HG02981 (cell line): ENCODE data around the gene NAGA.
A peak's percentile ranks its signal among the peaks of the same experiment; 100 is the strongest.
"Not testable (repeated sequence)": the region's sequence is repeated elsewhere in the genome, so short reads cannot be mapped to it uniquely, and the experiment has no call there.

Source experiments
- ATAC-seq: cut with Tn5 transposase; IDR thresholded peaks from one replicate; pipeline ENCODE4 v1.9.1; 2021; ENCODE audit warnings: mild to moderate bottlenecking, moderate library complexity; ENCODE audit not compliant: unreplicated experiment

NAGA gene

DNA sequence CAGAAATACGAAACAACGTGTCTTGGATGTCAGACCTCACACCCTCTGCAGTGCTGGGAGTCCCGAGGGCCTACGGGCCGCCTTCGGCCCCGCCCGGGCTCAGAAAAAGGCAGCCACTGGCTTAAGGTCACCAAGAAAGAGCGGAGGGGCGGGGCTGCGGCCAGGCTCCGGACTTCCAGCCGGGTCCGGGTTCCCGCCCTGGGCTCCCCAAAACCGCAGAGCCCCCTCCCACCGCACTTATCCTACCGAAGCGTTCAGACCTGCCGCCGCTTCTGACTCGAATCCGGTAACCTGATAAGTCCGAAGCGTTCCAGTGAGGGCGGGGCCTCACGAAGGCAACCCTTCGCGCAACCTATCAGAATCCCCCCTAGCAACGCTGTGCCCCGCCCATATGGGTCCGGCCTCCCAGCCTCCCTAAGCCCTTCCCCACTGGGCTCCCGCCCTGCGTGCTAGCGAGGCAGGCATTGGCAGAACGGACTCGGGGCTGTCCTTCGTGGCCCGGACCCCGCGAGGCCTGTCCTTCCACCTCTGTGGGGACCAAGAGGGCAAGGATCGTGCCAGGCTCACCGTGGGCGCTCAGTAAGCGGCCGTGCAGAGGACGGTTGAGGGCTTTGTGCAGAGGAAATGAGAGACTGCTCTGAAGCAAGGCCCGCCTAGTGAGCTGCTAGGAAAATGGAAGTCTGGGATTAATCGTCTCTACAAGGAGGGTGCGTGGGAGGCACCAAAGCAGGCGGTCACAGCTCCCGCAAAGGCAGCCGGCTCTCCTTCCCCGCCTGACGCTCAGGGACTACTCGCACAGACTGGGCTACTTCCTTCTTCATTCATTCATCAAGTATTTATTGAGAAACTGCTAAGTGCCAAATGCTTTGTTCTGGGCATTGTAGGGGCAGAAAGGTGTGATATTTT lies at the start of gene NAGA:
Gene NAGA (minus strand): TSS at position 296 of the 906 bp plus-strand sequence. CDS start 515 bp downstream, outside the sequence.
- ATAC-seq: peak; percentile 86

DNA sequence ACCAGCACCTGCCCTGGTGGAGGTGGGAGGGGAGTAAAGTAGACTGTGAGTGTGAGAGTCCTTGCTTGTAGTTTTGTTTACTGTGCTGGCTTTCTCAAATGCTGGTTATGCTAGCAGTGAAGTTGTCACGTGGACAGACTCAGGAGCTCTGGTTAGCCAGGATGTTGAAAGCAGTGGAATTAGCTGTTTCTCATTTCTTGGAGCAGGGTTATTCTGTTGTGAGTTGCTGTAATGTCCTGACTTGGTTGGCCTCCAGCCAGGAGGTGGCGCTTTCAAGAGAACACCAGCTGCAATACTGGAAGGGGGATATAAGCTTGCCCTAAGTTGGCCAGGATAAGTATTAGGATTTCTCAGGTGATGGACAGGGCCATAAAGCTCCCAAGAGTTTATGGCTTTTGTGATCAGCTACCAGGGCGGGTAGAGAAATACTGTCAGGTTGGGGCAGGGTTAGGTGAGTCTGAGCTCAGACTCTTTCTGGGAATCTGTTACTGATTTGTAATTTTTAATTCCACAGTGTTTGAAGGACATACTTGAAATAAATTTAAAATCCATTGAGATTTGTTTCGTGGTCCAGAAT lies 46.3 kb upstream of the NAGA start:
- ATAC-seq: no peak

DNA sequence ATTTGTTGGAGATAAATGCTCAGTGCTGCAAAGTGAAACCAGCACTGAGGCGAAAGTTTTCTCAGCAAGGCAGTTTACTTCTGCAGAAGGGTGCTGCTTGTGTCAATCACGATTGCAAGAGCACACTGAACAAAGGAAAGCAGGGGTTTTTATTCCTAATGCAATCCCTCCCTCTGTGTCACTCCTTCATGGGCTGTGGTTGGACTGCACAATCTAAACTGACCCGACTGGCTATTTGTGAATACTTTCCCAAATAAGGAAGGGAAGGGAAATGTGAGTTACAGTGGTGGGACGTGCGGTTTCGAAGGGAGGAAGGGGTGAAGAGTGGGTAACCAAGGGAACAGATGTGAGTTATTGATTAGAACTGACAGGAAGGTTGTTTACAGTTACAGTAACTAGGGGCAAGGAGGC lies 44.8 kb upstream of the NAGA start:
- ATAC-seq: not testable (repeated sequence)

DNA sequence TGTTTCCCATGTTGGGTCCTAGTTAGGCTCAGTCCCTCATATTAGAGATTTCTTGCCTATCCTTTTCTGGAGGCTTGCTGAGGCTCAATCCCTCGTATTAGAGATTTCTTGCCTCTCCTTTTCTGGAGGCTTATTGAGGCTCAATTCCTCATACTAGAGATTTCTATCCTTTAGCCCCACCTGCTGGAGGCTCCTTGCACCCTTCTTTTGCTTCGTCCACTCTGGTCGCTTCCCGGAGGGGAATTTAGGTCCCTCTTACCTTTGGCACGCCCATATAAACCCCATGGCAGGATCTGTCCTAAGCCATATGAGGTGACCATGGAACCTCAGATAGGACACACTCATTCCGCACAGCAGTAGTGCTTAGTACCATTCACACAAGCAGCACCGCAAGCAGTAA lies 44.1 kb upstream of the NAGA start:
- no peak for ATAC-seq

DNA sequence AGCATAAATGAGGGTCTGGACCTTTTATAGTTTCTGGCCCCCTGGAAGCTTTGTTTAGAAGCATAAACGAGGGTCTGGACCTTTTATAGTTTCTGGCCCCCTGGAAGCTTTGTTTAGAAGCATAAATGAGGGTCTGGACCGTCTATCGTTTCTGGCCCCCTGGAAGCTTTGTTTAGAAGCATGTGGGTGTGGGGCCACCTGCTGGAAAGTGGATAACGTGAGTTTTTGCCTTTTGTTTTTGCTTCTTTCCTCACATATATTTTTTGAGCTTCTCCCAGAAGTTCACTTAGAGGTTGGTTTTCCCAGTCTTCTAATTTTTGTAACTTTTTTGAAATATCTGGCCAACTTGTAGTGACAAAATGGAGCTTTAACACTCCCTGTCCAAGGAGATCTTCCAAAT lies 42.2 kb upstream of the NAGA start:
- ATAC-seq: not testable (repeated sequence)

DNA sequence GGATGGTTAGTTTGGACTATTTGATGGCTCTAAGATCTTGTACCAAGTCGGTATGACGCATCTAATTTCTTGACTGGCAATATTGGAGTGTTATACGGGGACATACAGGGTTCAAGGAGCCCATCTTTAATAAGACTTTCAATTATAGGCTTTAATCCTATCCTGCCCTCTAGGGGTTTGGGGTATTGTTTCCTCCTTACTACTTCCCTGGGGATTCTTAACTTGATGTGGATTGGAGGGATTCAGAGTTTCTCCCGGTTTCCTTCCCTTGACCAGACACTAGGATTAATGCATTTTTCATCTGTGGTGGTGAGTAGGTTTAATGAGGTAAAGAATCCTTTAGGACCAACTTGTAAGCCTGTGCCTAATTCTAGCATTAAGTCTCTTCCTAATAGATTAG lies 41.2 kb upstream of the NAGA start:
- ATAC-seq: no peak

DNA sequence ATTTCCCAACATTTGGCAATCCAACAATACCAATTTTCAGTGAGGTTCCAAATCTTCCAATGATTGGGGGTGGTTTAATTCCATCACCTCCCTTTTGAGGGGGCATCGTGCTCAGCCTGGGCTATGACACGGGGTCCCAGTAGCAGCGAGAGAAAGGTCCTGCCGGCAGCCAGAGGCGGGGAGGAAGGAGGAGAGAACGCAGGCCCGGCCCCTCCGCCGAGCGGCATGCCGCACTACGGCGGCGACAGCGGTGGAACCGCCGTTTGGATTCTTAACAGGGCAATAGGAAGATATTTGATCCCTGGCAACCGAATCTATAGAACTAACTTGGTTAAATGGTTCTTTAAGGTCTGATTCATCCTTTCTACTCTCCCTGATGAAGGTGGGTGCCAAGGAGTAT lies 38.2 kb upstream of the NAGA start:
- ATAC-seq: no peak

DNA sequence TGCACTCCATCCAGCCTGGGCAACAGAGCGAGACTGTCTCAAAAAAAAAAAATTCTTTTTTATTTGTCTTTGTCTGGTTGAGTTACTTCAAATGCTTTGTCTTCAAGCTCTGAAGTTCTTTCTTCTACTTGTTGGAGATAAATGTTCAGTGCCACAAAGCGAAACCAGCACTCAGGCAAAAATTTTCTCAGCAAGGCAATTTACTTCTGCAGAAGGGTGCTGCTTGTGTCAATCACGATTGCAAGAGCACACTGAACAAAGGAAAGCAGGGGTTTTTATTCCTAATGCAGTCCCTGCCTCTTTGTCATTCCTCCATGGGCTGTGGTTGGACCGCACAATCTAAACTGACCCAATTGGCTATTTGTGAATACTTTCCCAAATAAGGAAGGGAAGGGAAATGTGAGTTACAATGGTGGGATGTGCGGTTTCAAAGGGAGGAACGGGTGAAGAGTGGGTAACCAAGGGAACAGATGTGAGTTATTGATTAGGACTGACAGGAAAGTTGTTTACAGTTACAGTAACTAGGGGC lies 33.8 kb upstream of the NAGA start:
- ATAC-seq: not testable (repeated sequence)

DNA sequence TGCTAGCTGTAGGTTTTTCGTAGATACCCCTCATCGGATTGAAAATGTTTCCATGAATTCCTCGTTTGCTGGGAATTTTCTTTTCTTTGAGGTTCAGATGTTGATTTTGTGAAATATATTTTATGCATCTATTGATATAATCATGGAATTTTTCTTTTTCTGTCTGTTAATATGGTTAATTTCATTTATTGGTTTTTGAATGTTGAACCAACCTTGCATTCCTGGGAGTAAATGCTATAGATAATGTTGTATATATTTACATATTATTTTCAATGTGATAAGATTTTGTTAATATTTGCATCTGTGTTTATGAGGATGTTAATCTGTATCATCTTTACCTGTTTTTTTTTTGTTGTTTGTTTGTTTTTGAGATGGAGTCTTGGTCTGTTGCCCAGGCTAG lies 30.6 kb upstream of the NAGA start:
- no peak for ATAC-seq

DNA sequence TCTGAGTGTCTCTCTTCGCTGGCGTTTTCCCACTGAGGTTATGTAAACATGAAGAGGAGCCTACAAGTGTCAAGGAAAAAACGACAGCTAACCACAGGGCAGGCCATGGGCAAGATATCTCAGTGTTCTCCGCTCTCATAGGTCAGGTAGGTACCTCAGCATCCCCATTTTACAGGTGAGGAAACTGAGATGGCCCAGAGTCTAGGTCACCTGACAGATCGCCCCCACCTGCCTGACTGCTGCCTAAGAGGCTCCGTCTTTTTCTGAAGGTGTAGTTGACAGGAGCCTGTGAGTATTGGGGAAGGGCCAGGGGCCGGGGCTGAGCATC lies 20.8 kb upstream of the NAGA start:
- ATAC-seq: no peak

DNA sequence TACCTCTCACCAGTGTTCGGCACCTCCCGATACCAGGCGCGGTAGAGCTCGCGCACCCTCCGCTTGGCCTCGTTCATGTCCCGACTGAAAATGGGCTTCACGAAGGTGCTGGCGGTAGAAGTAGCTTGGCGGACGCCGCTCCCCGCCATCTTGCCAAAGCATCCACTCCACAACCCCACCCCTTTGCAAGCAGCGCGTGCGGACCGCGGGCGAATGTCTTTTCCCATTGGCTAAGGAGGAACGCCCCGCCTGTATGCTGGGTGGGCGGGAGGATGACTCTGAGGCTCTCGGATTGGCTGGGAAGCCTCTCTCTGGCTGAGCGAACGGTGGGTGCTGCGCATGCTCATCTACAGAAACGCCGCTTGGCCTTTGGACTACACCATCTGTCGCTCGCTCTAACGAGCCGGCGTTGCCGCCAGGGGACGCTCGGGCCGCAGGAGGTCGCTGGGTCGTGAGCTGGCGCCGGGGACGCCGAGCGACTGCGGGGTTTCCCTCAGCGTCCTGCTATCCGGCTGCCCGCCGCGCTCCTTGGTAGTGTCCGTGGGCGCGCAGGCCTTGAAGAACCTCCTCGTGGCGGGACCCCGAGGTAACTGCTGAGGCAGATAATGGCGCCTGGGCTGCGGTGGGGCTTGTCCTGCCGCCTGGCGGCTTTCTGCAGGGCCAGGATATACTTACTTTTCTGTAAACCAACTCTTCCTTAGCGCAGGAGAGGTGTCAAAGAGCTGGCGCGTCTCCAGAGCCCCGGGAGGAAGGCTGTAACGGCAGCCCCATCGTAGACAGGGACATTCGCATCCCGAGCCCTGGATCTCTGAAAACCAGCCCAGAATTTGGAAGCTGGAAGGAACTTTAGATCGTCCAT lies 20.2 kb upstream of the NAGA start, which contains the start of gene NDUFA6:
Gene NDUFA6 (minus strand): TSS at position 177 of the 859 bp plus-strand sequence. CDS start 28 bp downstream, at position 149.
- ATAC-seq: peak; percentile 86

DNA sequence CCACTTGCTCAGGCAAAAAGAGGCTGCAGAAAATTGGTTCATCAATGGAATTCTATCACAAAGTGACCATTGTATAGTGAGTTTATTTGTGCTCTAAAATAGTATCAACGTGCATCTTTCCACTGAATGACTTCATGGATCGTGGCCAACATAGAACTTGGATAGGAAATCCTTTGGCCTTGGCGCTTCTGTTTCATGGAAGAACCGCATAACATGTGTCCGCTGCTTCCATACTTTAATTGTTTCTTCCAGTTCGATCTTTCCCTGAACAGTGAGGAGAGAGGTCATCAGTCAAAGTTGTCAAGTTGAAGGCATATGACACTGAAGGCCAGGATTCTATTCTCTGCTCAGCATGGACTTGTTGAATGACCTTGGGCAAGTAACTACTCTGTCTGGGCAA lies 15.4 kb upstream of the NAGA start:
- no peak for ATAC-seq

DNA sequence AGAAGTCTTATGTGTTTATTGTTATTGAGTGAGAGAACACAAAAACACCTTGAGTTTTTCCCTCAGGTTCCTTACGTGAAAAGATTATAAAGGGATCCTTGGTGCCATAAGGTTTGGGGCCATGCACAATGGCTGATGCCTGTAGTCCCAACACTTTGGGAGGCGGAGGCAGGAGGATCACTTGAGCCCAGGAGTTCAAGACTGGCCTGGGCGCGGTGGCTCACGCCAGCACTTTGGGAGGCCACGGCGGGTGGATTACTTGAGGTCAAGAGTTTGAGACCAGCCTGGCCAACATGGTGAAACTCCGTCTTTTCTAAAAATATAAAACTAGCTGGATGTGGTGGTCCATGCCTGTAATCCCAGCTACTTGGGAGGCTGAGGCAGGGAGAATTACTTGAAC lies 14.3 kb upstream of the NAGA start:
- ATAC-seq: no peak

DNA sequence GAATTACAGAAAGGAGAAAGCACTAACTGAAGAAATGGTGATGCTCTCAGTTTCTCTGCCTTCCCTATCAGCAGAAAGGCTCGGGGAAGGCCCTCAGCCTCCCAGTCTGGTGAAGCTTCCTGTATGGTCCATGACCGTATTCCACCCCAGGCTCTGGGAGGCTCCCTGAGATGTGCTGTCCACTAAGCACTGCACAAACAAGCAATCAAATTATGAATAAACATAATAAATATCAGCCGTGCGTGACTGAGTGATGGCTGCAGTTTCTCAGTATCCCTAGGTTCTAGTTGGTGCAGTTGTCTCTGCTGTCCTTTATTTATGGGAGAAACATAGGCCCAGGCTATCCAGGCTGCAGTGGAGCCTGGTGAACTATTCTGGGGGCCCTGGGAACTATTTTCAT lies 12.5 kb upstream of the NAGA start:
- no peak for ATAC-seq

DNA sequence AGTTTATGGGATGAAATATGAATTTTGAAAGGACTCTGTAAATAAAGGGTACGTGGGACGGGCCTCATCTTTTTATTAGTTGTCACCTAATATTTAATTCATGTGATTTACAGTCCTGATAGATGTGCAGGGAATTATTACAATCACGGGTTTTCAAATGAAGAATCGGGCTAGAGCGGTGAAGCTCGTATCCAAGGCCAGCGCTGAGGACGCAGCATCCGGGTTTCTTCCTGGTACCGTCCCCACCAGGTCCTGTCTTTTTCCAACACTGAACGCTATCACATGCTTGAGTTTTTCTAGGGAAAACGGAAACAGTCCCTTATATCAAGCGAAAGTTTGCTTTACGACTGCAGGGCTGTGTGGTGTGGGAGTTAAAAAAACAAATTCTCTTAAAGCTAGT lies 9.7 kb upstream of the NAGA start:
- ATAC-seq: no peak

DNA sequence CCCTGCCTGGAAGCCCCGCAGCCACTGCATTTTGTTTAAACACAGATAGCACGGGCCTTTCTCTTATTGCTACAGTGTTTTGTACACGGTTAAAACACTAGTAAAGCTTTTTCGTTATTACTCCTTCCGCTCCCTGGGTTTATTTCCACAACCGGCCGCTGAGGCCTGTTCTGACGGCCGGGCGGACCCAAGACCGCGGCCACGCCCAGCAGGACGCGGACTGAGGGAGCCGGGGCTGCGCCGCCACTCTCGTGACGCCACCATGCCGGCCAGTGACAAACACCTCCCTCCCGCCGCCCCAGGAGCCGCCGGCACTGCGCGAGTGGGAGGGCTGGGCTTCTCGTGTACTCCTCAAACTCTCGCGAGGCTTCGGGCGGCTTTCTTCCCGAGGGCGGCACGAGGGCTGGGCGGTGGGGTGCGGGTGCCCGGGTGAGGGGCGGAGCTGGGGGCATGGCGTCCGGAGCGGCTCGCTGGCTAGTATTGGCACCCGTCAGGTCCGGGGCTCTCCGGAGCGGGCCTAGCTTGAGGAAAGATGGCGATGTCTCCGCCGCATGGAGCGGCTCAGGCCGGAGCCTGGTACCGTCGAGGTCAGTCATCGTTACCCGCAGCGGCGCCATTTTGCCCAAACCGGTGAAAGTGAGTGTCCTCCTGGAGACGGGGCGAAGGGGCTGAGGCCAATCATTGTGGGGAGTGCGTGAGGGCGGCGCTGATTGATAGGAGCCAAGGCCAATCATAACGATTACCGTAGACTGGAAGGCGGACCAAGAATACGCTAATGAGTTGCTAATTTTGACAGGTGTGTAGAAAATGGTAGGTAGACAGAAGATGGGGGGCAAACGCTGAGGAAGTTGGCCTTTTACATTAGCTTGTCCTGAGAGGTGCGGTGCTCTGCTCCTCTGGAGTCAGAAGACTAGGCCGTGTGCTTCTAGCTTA lies 9.0 kb upstream of the NAGA start, which contains the start of gene SMDT1:
Gene SMDT1 (plus strand): TSS at position 382 of the 933 bp plus-strand sequence. CDS start 69 bp downstream, at position 451.
- peak; percentile 79 for ATAC-seq

DNA sequence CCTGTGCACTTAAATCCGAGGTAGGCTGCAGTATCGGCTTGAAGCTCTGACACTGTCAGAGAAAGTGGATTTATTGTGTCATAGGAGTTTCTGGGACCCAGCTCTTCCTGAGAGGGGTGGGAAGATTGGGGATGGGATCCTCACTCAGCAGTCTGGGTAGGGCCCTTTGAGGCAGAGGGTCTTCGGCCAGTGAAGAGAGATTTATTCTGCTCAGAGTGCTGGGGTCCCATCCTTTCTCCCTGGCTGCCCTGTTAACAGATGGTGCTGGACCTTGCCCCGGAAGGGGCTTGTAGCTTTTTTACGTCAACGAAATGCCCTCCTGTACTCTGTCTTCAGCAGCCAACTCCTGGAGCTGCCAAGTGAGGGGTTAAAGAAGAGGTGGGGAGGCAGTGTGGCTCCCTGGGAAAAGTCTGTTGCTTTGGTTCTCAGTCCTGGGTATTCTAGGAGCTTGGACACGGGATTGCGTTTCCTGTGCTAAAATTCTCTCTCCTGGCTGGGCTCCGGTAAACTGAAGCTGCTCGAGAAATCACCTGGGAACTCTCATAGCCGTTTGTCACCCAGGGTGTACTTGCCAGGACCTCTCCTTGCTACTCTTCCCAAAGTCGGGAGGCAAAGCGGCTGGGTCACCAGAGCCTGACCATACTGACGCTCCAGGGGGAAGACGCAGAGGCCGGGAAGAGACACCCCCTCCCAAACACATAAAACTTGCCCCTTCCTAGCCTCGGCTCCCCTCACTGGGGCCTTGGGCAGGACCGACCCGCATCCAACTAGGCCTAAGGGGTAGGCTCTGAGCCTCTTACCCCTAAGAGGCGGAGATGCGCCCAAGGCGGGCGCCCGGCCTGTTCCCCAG lies 8.1 kb upstream of the NAGA start:
- no peak for ATAC-seq

DNA sequence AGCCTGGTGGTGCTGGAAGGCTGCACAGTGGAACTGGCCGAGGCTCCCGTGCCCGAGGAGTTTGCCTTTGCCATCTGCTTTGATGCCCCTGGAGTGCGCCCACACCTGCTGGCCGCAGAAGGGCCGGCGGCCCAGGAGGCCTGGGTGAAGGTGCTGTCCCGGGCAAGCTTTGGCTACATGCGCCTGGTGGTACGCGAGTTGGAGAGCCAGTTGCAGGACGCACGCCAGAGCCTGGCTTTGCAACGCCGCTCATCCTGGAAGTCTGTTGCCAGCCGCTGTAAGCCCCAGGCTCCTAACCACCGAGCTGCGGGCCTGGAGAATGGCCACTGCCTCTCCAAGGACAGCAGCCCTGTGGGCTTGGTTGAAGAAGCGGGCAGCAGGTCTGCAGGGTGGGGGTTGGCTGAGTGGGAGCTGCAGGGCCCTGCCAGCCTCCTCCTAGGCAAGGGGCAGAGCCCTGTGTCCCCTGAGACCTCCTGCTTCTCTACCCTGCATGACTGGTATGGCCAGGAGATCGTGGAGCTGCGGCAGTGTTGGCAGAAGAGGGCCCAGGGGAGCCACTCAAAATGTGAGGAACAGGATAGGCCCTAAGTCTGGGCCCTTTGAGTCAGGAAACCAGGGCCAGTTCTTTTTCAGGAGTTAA lies 7.0 kb upstream of the NAGA start:
- ATAC-seq: no peak
